ENCODE data around the gene FAM13A. TPM values are rescaled to one million over a fixed set of nuclear protein-coding genes. Genes with fewer than 3 reads are reported as not detected.

Gene FAM13A
- total and polyA plus RNA-seq, 7 donors = 3.8 to 76.0 (median 15.2) TPM

- TF ChIP-seq, protein P1, sequence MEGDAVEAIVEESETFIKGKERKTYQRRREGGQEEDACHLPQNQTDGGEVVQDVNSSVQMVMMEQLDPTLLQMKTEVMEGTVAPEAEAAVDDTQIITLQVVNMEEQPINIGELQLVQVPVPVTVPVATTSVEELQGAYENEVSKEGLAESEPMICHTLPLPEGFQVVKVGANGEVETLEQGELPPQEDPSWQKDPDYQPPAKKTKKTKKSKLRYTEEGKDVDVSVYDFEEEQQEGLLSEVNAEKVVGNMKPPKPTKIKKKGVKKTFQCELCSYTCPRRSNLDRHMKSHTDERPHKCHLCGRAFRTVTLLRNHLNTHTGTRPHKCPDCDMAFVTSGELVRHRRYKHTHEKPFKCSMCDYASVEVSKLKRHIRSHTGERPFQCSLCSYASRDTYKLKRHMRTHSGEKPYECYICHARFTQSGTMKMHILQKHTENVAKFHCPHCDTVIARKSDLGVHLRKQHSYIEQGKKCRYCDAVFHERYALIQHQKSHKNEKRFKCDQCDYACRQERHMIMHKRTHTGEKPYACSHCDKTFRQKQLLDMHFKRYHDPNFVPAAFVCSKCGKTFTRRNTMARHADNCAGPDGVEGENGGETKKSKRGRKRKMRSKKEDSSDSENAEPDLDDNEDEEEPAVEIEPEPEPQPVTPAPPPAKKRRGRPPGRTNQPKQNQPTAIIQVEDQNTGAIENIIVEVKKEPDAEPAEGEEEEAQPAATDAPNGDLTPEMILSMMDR (IDR thresholded peaks at IDR 0.05) = no peak
- Histone ChIP-seq H3K27ac (no peak overlapping the region), H3K4me3 (no peak overlapping the region), H3K27me3 (ENCODE audit: insufficient read depth in 3 of 3, low read length in 2 of 3) (no peaks in the 10 kb centered on the region), H3K9me3 (no peaks in the 10 kb centered on the region), H3K36me3 (ENCODE audit: insufficient read depth in 1 of 2, low read depth in 1 of 2) (peaks cover 0 to 61% of the 10 kb centered on the region in 2 donors), H3K4me1 (peaks cover 61% of the 10 kb centered on the region)
- WGBS, 3 donors = 21 to 58% (median 32%) methylated on average over 2 of the region's 2 CpGs
- ATAC-seq (no peak), DNase-seq (no peak)
- intact Hi-C loops (cut with DNase I) = no loop called here
Observed at GRCh38 chr4:88724406-88724805, 332.6 kb downstream of the FAM13A start.

GRCh38 chr4:88722828-88723227 is 334.2 kb downstream of the FAM13A start:
- Histone ChIP-seq H3K27me3 (ENCODE audit: insufficient read depth in 3 of 3, low read length in 2 of 3) (no peaks in the 10 kb centered on the region), H3K4me3 (no peak overlapping the region), H3K27ac (peak overlapping the region; percentile 14), H3K36me3 (ENCODE audit: insufficient read depth in 1 of 2, low read depth in 1 of 2) (peaks cover 0 to 53% of the 10 kb centered on the region in 2 donors), H3K9me3 (peaks cover 3% of the 10 kb centered on the region), H3K4me1 (peaks cover 45% of the 10 kb centered on the region)
- intact Hi-C loops (cut with DNase I) = no loop called here
- TF ChIP-seq, protein P1 (IDR thresholded peaks at IDR 0.05) = no peak
- ATAC-seq (peak; percentile 53 to 74 (median 63)), DNase-seq (no peak)
- 38 to 70% (median 44%) methylated on average over 2 of the region's 2 CpGs for WGBS, 3 donors

- ATAC-seq = peak in 2 of 4 donors; percentile 69 to 74
- H3K27ac ChIP-seq = peak overlapping the region; percentile 14
- H3K4me3 ChIP-seq = no peak overlapping the region
- TF ChIP-seq, protein P1 (IDR thresholded peaks at IDR 0.05) = no peak
- H3K9me3 ChIP-seq = peaks cover 8% of the 10 kb centered on the region
- intact Hi-C loops (cut with DNase I) = no loop called here
- H3K36me3 ChIP-seq (ENCODE audit: insufficient read depth in 1 of 2, low read depth in 1 of 2) = peaks cover under 1 to 51% of the 10 kb centered on the region in 2 donors
- H3K27me3 ChIP-seq (ENCODE audit: insufficient read depth in 3 of 3, low read length in 2 of 3) = no peaks in the 10 kb centered on the region
- 44 to 60% (median 47%) methylated on average over 10 of the region's 10 CpGs for WGBS, 3 donors
- no peak for DNase-seq
- H3K4me1 ChIP-seq = peaks cover 40% of the 10 kb centered on the region
Observed at GRCh38 chr4:88722276-88722780, 334.7 kb downstream of the FAM13A start.

GRCh38 chr4:88720451-88721428 is 336.2 kb downstream of the FAM13A start:
- Histone ChIP-seq H3K27me3 (ENCODE audit: insufficient read depth in 3 of 3, low read length in 2 of 3) (no peaks in the 10 kb centered on the region), H3K4me3 (no peak overlapping the region), H3K9me3 (peaks cover 14% of the 10 kb centered on the region), H3K27ac (peak overlapping the region; percentile 46), H3K4me1 (peaks cover 37% of the 10 kb centered on the region), H3K36me3 (ENCODE audit: insufficient read depth in 1 of 2, low read depth in 1 of 2) (peaks cover 4 to 40% of the 10 kb centered on the region in 2 donors)
- ATAC-seq (peak; percentile 14 to 46 (median 33)), DNase-seq (no peak)
- WGBS, 3 donors = 43 to 64% (median 46%) methylated on average over 10 of the region's 10 CpGs
- TF ChIP-seq, protein P1 (IDR thresholded peaks at IDR 0.05) = no peak
- intact Hi-C loops (cut with DNase I) = no loop called here
